GM19023 (cell line): ENCODE measurements around the gene FMN1.
"Not testable (repeated sequence)": the region's sequence is repeated elsewhere in the genome, so short reads cannot be mapped to it uniquely, and the experiment has no call there.

Source experiments
- ATAC-seq: cut with Tn5 transposase; IDR thresholded peaks from one replicate; pipeline ENCODE4 v1.9.1; 2021; ENCODE audit warnings: mild to moderate bottlenecking, moderate library complexity; ENCODE audit not compliant: unreplicated experiment

Gene FMN1

GRCh38 chr15:33098094-33099058, 96.1 kb downstream of the FMN1 start:
- no peak for ATAC-seq

- ATAC-seq: no peak
These were observed 98.4 kb downstream of the FMN1 start for GRCh38 chr15:33096134-33096533.

- no peak for ATAC-seq
These were observed 98.9 kb downstream of the FMN1 start for GRCh38 chr15:33095641-33096040.

- no peak for ATAC-seq
These were observed 100.2 kb downstream of the FMN1 start for GRCh38 chr15:33094336-33094735.

- no peak for ATAC-seq
These were observed 101.3 kb downstream of the FMN1 start for GRCh38 chr15:33093222-33093621.

GRCh38 chr15:33091983-33092693, 102.4 kb downstream of the FMN1 start:
- ATAC-seq: no peak

- ATAC-seq: no peak
These were observed 104.4 kb downstream of the FMN1 start for GRCh38 chr15:33089878-33090757.

- ATAC-seq: no peak
These were observed 105.2 kb downstream of the FMN1 start for GRCh38 chr15:33089165-33089877.

GRCh38 chr15:33086500-33087121, 107.9 kb downstream of the FMN1 start:
- ATAC-seq: no peak

GRCh38 chr15:33084661-33085060, 109.9 kb downstream of the FMN1 start:
- no peak for ATAC-seq

GRCh38 chr15:33083232-33084081, 111.1 kb downstream of the FMN1 start:
- no peak for ATAC-seq

- no peak for ATAC-seq
These were observed 114.5 kb downstream of the FMN1 start for GRCh38 chr15:33080006-33080405.

GRCh38 chr15:33078607-33079006, 115.9 kb downstream of the FMN1 start:
- no peak for ATAC-seq

- no peak for ATAC-seq
These were observed 117.6 kb downstream of the FMN1 start for GRCh38 chr15:33076937-33077336.

GRCh38 chr15:33074942-33075341, 119.6 kb downstream of the FMN1 start:
- ATAC-seq: no peak

- no peak for ATAC-seq
These were observed 120.3 kb downstream of the FMN1 start for GRCh38 chr15:33074212-33074611.

- ATAC-seq: no peak
These were observed 123.1 kb downstream of the FMN1 start for GRCh38 chr15:33071451-33071850.

- not testable (repeated sequence) for ATAC-seq
These were observed 124.6 kb downstream of the FMN1 start for GRCh38 chr15:33069903-33070302.

GRCh38 chr15:33069161-33069560, 125.4 kb downstream of the FMN1 start:
- no peak for ATAC-seq
